GM21723 (cell line): ENCODE results near the gene DSC1.

Experiments
- ATAC-seq: cut with Tn5 transposase; IDR thresholded peaks from one replicate; pipeline ENCODE4 v1.9.1; 2021; ENCODE audit warnings: mild to moderate bottlenecking, moderate library complexity; ENCODE audit not compliant: unreplicated experiment

The DSC1 gene

GRCh38 chr18:31112804-31113203 is 49.9 kb downstream of the DSC1 start:
- no peak for ATAC-seq

GRCh38 chr18:31105733-31106132 is 56.9 kb downstream of the DSC1 start:
- no peak for ATAC-seq

- ATAC-seq = no peak
Measured at GRCh38 chr18:31104444-31104843, 58.2 kb downstream of the DSC1 start.

- no peak for ATAC-seq
Measured at GRCh38 chr18:31103423-31103822, 59.2 kb downstream of the DSC1 start.

GRCh38 chr18:31102941-31103340 is 59.7 kb downstream of the DSC1 start:
- ATAC-seq = no peak

GRCh38 chr18:31102025-31102684 is 60.5 kb downstream of the DSC1 start, which contains the start of gene DSC2:
DSC2 (minus strand) TSS chr18:31102421; CDS start chr18:31101971, 450 bp downstream.
- ATAC-seq = no peak

- no peak for ATAC-seq
Measured at GRCh38 chr18:31101183-31102024, 61.3 kb downstream of the DSC1 start.

GRCh38 chr18:31100436-31101182 is 62.0 kb downstream of the DSC1 start:
- no peak for ATAC-seq

GRCh38 chr18:31099450-31100230 is 63.0 kb downstream of the DSC1 start:
- no peak for ATAC-seq

- ATAC-seq = no peak
Measured at GRCh38 chr18:31098878-31099277, 63.8 kb downstream of the DSC1 start.

- ATAC-seq = no peak
Measured at GRCh38 chr18:31097666-31098065, 65.0 kb downstream of the DSC1 start.

GRCh38 chr18:31093880-31094279 is 68.8 kb downstream of the DSC1 start:
- no peak for ATAC-seq

GRCh38 chr18:31093294-31093693 is 69.4 kb downstream of the DSC1 start:
- no peak for ATAC-seq

- ATAC-seq = no peak
Measured at GRCh38 chr18:31091350-31091749, 71.3 kb downstream of the DSC1 start.

- ATAC-seq = no peak
Measured at GRCh38 chr18:31088532-31088931, 74.1 kb downstream of the DSC1 start.

- no peak for ATAC-seq
Measured at GRCh38 chr18:31079973-31080372, 82.7 kb downstream of the DSC1 start.
